H9 (cell line): ENCODE measurements around the gene USP35. TPM values are rescaled to one million over a fixed set of nuclear protein-coding genes. Genes with fewer than 3 reads are reported as not detected.

Experiments used
- DNase-seq: peaks from one replicate; pipeline ENCODE4 v3.0.0-alpha.2; 2017
- H2AFZ ChIP-seq: one replicate; pipeline ENCODE4 v1.6.1; 2013; ENCODE audit warnings: mild to moderate bottlenecking, low read length, control low read depth, moderate library complexity
- H2AK5ac ChIP-seq: 2 replicates; pipeline ENCODE4 v1.6.1; 2013; ENCODE audit warnings: low read length, control low read depth, mixed read lengths; ENCODE audit not compliant: insufficient read length
- H2BK120ac ChIP-seq: one replicate; pipeline ENCODE4 v1.6.1; 2013; ENCODE audit warnings: low read depth, mild to moderate bottlenecking, low read length, control low read depth, inconsistent platforms; ENCODE audit not compliant: poor library complexity, severe bottlenecking
- H2BK12ac ChIP-seq: 2 replicates; pipeline ENCODE4 v1.6.1; 2013; ENCODE audit warnings: low read length, control low read depth, mixed read lengths, low read depth; ENCODE audit not compliant: insufficient read length
- H2BK15ac ChIP-seq: 2 replicates; pipeline ENCODE4 v1.6.1; 2013; ENCODE audit warnings: low read depth, low read length, control low read depth
- H2BK20ac ChIP-seq: one replicate; pipeline ENCODE4 v1.6.1; 2013; ENCODE audit warnings: low read depth, mild to moderate bottlenecking, low read length, control low read depth, inconsistent platforms; ENCODE audit not compliant: poor library complexity, severe bottlenecking
- H2BK5ac ChIP-seq: 2 replicates; pipeline ENCODE4 v1.6.1; 2013; ENCODE audit warnings: low read length, control low read depth, mixed read lengths; ENCODE audit not compliant: insufficient read length
- H3K14ac ChIP-seq: 2 replicates; pipeline ENCODE4 v1.6.1; 2013; ENCODE audit warnings: low read length, control low read depth; ENCODE audit not compliant: insufficient read depth
- H3K18ac ChIP-seq: 2 replicates; pipeline ENCODE4 v1.6.1; 2013; ENCODE audit warnings: low read depth, mild to moderate bottlenecking, mixed read lengths, low read length, control low read depth; ENCODE audit not compliant: insufficient read length
- H3K23ac ChIP-seq: 2 replicates; pipeline ENCODE4 v1.6.1; 2013; ENCODE audit warnings: low read length, control low read depth, mixed read lengths, low read depth; ENCODE audit not compliant: insufficient read length
- H3K23me2 ChIP-seq: 2 replicates; pipeline ENCODE4 v1.6.1; 2013; ENCODE audit warnings: low read depth, mild to moderate bottlenecking, mixed read lengths, low read length, control low read depth; ENCODE audit not compliant: insufficient read length, poor library complexity, severe bottlenecking
- H3K27ac ChIP-seq: 2 replicates; pipeline ENCODE4 v1.5.1; 2013; ENCODE audit warnings: low read length, control low read depth, mixed read lengths, low read depth; ENCODE audit not compliant: insufficient read length
- H3K27me3 ChIP-seq: 2 replicates; pipeline ENCODE4 v1.6.1; 2013; ENCODE audit warnings: low read length, control low read depth, inconsistent platforms; ENCODE audit not compliant: insufficient read depth
- H3K4ac ChIP-seq: 2 replicates; pipeline ENCODE4 v1.6.1; 2013; ENCODE audit warnings: low read depth, mild to moderate bottlenecking, control low read depth, inconsistent platforms, low read length, moderate library complexity
- H3K4me1 ChIP-seq: 2 replicates; pipeline ENCODE4 v1.6.1; 2013; ENCODE audit warnings: low read length, control low read depth, inconsistent platforms; ENCODE audit not compliant: insufficient read depth
- H3K4me2 ChIP-seq: 2 replicates; pipeline ENCODE4 v1.6.1; 2013; ENCODE audit warnings: low read length, control low read depth, mixed read lengths; ENCODE audit not compliant: insufficient read length, insufficient read depth
- H3K56ac ChIP-seq: 2 replicates; pipeline ENCODE4 v1.6.1; 2013; ENCODE audit warnings: low read depth, mild to moderate bottlenecking, mixed read lengths, low read length, control low read depth; ENCODE audit not compliant: insufficient read length
- H3K79me1 ChIP-seq: 2 replicates; pipeline ENCODE4 v1.6.1; 2013; ENCODE audit warnings: low read depth, mild to moderate bottlenecking, moderate library complexity, low read length, control low read depth, inconsistent platforms; ENCODE audit not compliant: insufficient read depth, poor library complexity, severe bottlenecking
- H3K79me2 ChIP-seq: 2 replicates; pipeline ENCODE4 v1.6.1; 2013; ENCODE audit warnings: low read length, control low read depth, inconsistent platforms; ENCODE audit not compliant: insufficient read depth
- H3K9ac ChIP-seq: 2 replicates; pipeline ENCODE4 v1.6.1; 2013; ENCODE audit warnings: low read length, control low read depth, mixed read lengths; ENCODE audit not compliant: insufficient read length; ENCODE audit errors: extremely low read depth
- H3K9me3 ChIP-seq: one replicate; pipeline ENCODE4 v1.6.1; 2013; ENCODE audit warnings: low read depth, low read length, inconsistent platforms; ENCODE audit not compliant: control insufficient read depth
- H3T11ph ChIP-seq: one replicate; pipeline ENCODE4 v1.6.1; 2013; ENCODE audit warnings: mild to moderate bottlenecking, low read length, control low read depth, inconsistent platforms
- H4K20me1 ChIP-seq: one replicate; pipeline ENCODE4 v1.6.1; 2013; ENCODE audit not compliant: control insufficient read depth, insufficient read length, insufficient read depth
- H4K5ac ChIP-seq: 2 replicates; pipeline ENCODE4 v1.6.1; 2013; ENCODE audit warnings: low read depth, mild to moderate bottlenecking, mixed read lengths, low read length, control low read depth; ENCODE audit not compliant: insufficient read length
- H4K8ac ChIP-seq: replicated peaks from 2 replicates; pipeline ENCODE4 v1.6.1; 2013; ENCODE audit warnings: low read length, control low read depth, mixed read lengths, low read depth; ENCODE audit not compliant: insufficient read length
- H4K91ac ChIP-seq: 2 replicates; pipeline ENCODE4 v1.6.1; 2013; ENCODE audit warnings: low read depth, mild to moderate bottlenecking, moderate library complexity, mixed read lengths, low read length, control low read depth; ENCODE audit not compliant: insufficient read length
- H3K27ac Mint-ChIP-seq, 3 experiments: 2 replicates in 2 of 3; 3 replicates in 1 of 3; pipeline ENCODE4 v1.8.0; 2020 to 2021; ENCODE audit warnings: mixed read lengths in 3 of 3, mild to moderate bottlenecking in 1 of 3, moderate library complexity in 1 of 3
- H3K27me3 Mint-ChIP-seq: 2 replicates; pipeline ENCODE4 v1.8.0; 2021; ENCODE audit warnings: low read depth, mild to moderate bottlenecking, moderate library complexity, mixed read lengths
- H3K36me3 Mint-ChIP-seq, 3 experiments: 2 replicates in 2 of 3; 3 replicates in 1 of 3; pipeline ENCODE4 v1.8.0; 2020 to 2021; ENCODE audit warnings: low read depth in 3 of 3, mixed read lengths in 3 of 3; ENCODE audit not compliant: insufficient read depth in 1 of 3
- H3K4me1 Mint-ChIP-seq, 2 experiments: 2 replicates each; pipeline ENCODE4 v1.8.0; 2020; ENCODE audit warnings: mixed read lengths in 2 of 2
- H3K4me3 Mint-ChIP-seq, 2 experiments: 2 replicates in 1 of 2; 3 replicates in 1 of 2; pipeline ENCODE4 v1.8.0; 2020 to 2021; ENCODE audit warnings: mild to moderate bottlenecking in 2 of 2, mixed read lengths in 2 of 2, moderate library complexity in 1 of 2
- H3K9me3 Mint-ChIP-seq, 2 experiments: 2 replicates in 1 of 2; 3 replicates in 1 of 2; pipeline ENCODE4 v1.8.0; 2020; ENCODE audit warnings: mild to moderate bottlenecking in 2 of 2, mixed read lengths in 2 of 2, moderate library complexity in 1 of 2
- CTCF ChIP-seq: fragments of 200-600 bp; sonication (generic); conservative IDR thresholded peaks from 3 replicates; pipeline ENCODE4 v1.8.0; 2021; ENCODE audit warnings: antibody characterized with exemption, mild to moderate bottlenecking
- WGBS: extraction: QIAGEN DNeasy Blood & Tissue Kit; methylation state at CpG from one replicate; pipeline ENCODE4 v1.1.7; 2013; ENCODE audit warnings: missing lambda C conversion rate, low lambda C conversion rate, mixed read lengths; ENCODE audit not compliant: insufficient read length; ENCODE audit errors: extremely low coverage; 5-methylcytosine and 5-hydroxymethylcytosine counted together
- total RNA-seq: library from RNA; stranded (reverse); gene quantifications from 2 replicates; pipeline ENCODE4 v1.2.1, GENCODE V29; 2021

The USP35 gene
- total RNA-seq, 1 experiment from 2014 or later = 6.8 TPM

DNA sequence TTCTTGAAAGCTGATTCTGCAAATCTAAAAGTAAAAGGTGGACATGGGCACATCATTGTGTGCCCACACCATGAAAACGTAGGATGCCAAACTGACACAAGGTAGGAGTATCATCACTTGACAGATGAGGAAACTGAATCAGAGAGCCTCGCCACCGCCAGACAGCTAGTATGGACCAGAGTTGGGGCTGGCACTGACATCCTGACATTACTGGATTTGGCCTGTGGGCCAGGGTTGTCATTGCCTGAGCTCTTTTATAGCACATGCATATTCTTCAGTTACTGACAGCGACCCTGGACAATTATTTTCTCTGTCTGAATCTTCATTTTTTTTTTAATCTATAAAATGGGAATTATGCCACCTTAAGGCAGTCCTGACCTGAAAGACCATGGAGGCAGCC lies 16.5 kb downstream of the USP35 start:
- no peak overlapping the region for H3K18ac ChIP-seq
- H4K5ac ChIP-seq = no peak overlapping the region
- no peak overlapping the region for H2BK15ac ChIP-seq
- H3K23me2 ChIP-seq = no peaks in the 10 kb centered on the region
- Mint-ChIP-seq H3K4me1 (peaks cover 13 to 17% of the 10 kb centered on the region in 2 experiments), H3K27ac (no peak overlapping the region), H3K36me3 (peaks cover 3 to 20% (median 12%) of the 10 kb centered on the region in 3 experiments; a peak in 6 of 7 replicates), H3K27me3 (no peaks in the 10 kb centered on the region; the same call in 1 of the 2 replicates), H3K4me3 (no peak overlapping the region), H3K9me3 (no peaks in the 10 kb centered on the region)
- no peak overlapping the region for H3T11ph ChIP-seq
- no peaks in the 10 kb centered on the region for H3K79me2 ChIP-seq
- no peak overlapping the region for H2BK20ac ChIP-seq
- H3K4ac ChIP-seq = no peak overlapping the region
- no peak for DNase-seq
- H2BK120ac ChIP-seq = no peak overlapping the region
- H3K4me1 ChIP-seq = no peaks in the 10 kb centered on the region
- no peak overlapping the region for H3K23ac ChIP-seq
- no peak overlapping the region for H2BK12ac ChIP-seq
- no CpG with 5 or more reads among the region's 4 CpGs for WGBS
- no peak overlapping the region for H3K4me2 ChIP-seq
- H4K8ac ChIP-seq = no peak overlapping the region
- no peak for TF ChIP-seq CTCF
- no peaks in the 10 kb centered on the region for H3K27me3 ChIP-seq
- no peak overlapping the region for H2BK5ac ChIP-seq
- no peak overlapping the region for H3K56ac ChIP-seq
- no peak overlapping the region for H3K27ac ChIP-seq
- H2AK5ac ChIP-seq = no peak overlapping the region
- H4K20me1 ChIP-seq = no peaks in the 10 kb centered on the region
- H3K9me3 ChIP-seq = no peaks in the 10 kb centered on the region
- no peak overlapping the region for H3K9ac ChIP-seq
- H4K91ac ChIP-seq = no peak overlapping the region
- no peaks in the 10 kb centered on the region for H3K79me1 ChIP-seq
- H3K14ac ChIP-seq = no peak overlapping the region
- H2AFZ ChIP-seq = no peak overlapping the region
